Liver (tissue), 9 donors: ENCODE results near the gene GNB5. TPM values are rescaled to one million over a fixed set of nuclear protein-coding genes. Genes with fewer than 3 reads are reported as not detected.

Experiments
- DNase-seq: peaks from one replicate; pipeline ENCODE4 v3.0.0-alpha.2; 2017; ENCODE audit warnings: low spot score
- H3K27ac ChIP-seq, 2 donors: one replicate each; pipeline ENCODE4 v1.7.0; 2013; ENCODE audit warnings: inconsistent platforms in 2 of 2, low read length in 2 of 2, control low read depth in 1 of 2, low read depth in 1 of 2, mild to moderate bottlenecking in 1 of 2
- H3K27me3 ChIP-seq, 4 donors: one replicate each; pipeline versions ENCODE4 v1.6.1 to v1.7.0; 2013; ENCODE audit warnings: low read length in 3 of 4, inconsistent platforms in 1 of 4, mild to moderate bottlenecking in 1 of 4, moderate library complexity in 1 of 4; ENCODE audit not compliant: control insufficient read depth in 4 of 4, insufficient read depth in 4 of 4
- H3K36me3 ChIP-seq, 4 donors: one replicate each; pipeline versions ENCODE4 v1.6.1 to v1.7.0; 2013; ENCODE audit warnings: low read length in 3 of 4, mild to moderate bottlenecking in 3 of 4, low read depth in 1 of 4, moderate library complexity in 1 of 4; ENCODE audit not compliant: control insufficient read depth in 4 of 4, insufficient read depth in 3 of 4
- H3K4me1 ChIP-seq, 4 donors: one replicate each; pipeline versions ENCODE4 v1.6.1 to v1.7.0; 2013; ENCODE audit warnings: low read length in 3 of 4, mild to moderate bottlenecking in 3 of 4, moderate library complexity in 1 of 4; ENCODE audit not compliant: control insufficient read depth in 4 of 4, insufficient read depth in 4 of 4
- H3K4me3 ChIP-seq, 3 donors: one replicate each; pipeline versions ENCODE4 v1.6.1 to v1.7.0; 2013; ENCODE audit warnings: low read length in 3 of 3, control low read depth in 1 of 3, low read depth in 1 of 3, mild to moderate bottlenecking in 1 of 3
- H3K9ac ChIP-seq, 2 donors: one replicate each; pipeline ENCODE4 v1.7.0; 2013; ENCODE audit warnings: low read length in 2 of 2, mild to moderate bottlenecking in 2 of 2, moderate library complexity in 2 of 2, control low read depth in 1 of 2, low read depth in 1 of 2
- H3K9me3 ChIP-seq, 4 donors: one replicate each; pipeline versions ENCODE4 v1.6.1 to v1.7.0; 2013; ENCODE audit warnings: low read length in 3 of 4; ENCODE audit not compliant: control insufficient read depth in 4 of 4
- CTCF ChIP-seq: fragments of 150-350 bp; IDR thresholded peaks from 2 replicates; pipeline ENCODE4 v1.5.1; 2017; ENCODE audit warnings: improper control_type of control experiment, low read depth, low read length; ENCODE audit not compliant: missing input control
- EGR1 ChIP-seq, 2 donors: IDR thresholded peaks; 2 replicates each; pipeline ENCODE4 v1.6.1; 2016 to 2018; ENCODE audit warnings: antibody characterized with exemption in 2 of 2, low read depth in 2 of 2
- FOXA1 ChIP-seq: IDR thresholded peaks from 2 replicates; pipeline ENCODE4 v1.6.1; 2016; ENCODE audit warnings: antibody characterized with exemption
- FOXA2 ChIP-seq: IDR thresholded peaks from 2 replicates; pipeline ENCODE4 v1.6.1; 2016; ENCODE audit warnings: antibody characterized with exemption
- GABPA ChIP-seq, 2 donors: IDR thresholded peaks in 1 of 2; conservative IDR thresholded peaks in 1 of 2; 2 replicates each; pipeline ENCODE4 v1.6.1; 2016; ENCODE audit warnings: antibody characterized with exemption in 2 of 2, mild to moderate bottlenecking in 1 of 2, moderate library complexity in 1 of 2
- HNF4A ChIP-seq, 2 donors: conservative IDR thresholded peaks; 2 replicates each; pipeline ENCODE4 v1.6.1; 2016; ENCODE audit warnings: antibody characterized with exemption in 2 of 2, mild to moderate bottlenecking in 2 of 2
- JUND ChIP-seq, 2 donors: IDR thresholded peaks; 2 replicates each; pipeline ENCODE4 v1.6.1; 2016; ENCODE audit warnings: antibody characterized with exemption in 2 of 2
- MAX ChIP-seq: IDR thresholded peaks from 2 replicates; pipeline ENCODE4 v1.6.1; 2016; ENCODE audit warnings: antibody characterized with exemption
- NR2F2 ChIP-seq: IDR thresholded peaks from 2 replicates; pipeline ENCODE4 v1.6.1; 2016; ENCODE audit warnings: antibody characterized with exemption
- RAD21 ChIP-seq, 2 donors: IDR thresholded peaks; 2 replicates each; pipeline ENCODE4 v1.6.1; 2016; ENCODE audit warnings: antibody characterized with exemption in 2 of 2, mild to moderate bottlenecking in 2 of 2
- RXRA ChIP-seq, 2 donors: IDR thresholded peaks; 2 replicates each; pipeline ENCODE4 v1.6.1; 2017 to 2018; ENCODE audit warnings: antibody characterized with exemption in 2 of 2, mild to moderate bottlenecking in 1 of 2
- SP1 ChIP-seq: IDR thresholded peaks from 2 replicates; pipeline ENCODE4 v1.6.1; 2018; ENCODE audit warnings: antibody characterized with exemption, mild to moderate bottlenecking
- TAF1 ChIP-seq: conservative IDR thresholded peaks from 2 replicates; pipeline ENCODE4 v1.6.1; 2016; ENCODE audit warnings: antibody characterized with exemption, mild to moderate bottlenecking
- YY1 ChIP-seq: IDR thresholded peaks from 2 replicates; pipeline ENCODE4 v1.6.1; 2016; ENCODE audit warnings: antibody characterized with exemption, mild to moderate bottlenecking
- WGBS: extraction: QIAGEN DNeasy Blood & Tissue Kit; methylation state at CpG from one replicate; pipeline ENCODE4 v1.1.7; 2013; 5-methylcytosine and 5-hydroxymethylcytosine counted together
- polyA plus RNA-seq, 2 donors: library from polyadenylated mRNA; stranded (reverse) in 1 of 2; unstranded in 1 of 2; fragments of 200-250 nt in 1 of 2; fragments of >200 nt in 1 of 2; fragmentation: Nextera tagmentation in 1 of 2; extraction: Ambion mirVana in 1 of 2; gene quantifications; one replicate each; pipeline versions ENCODE4 v1.2.1 to v1.2.3, GENCODE V29; 2013 to 2015
- total RNA-seq, 2 donors: library from RNA; depleted of rRNA; stranded (reverse); fragments of >200 nt; gene quantifications; one replicate each; pipeline ENCODE4 v1.2.3, GENCODE V29; 2014
- donor health status: healthy.
- donor health status: healthy.
- donor health status: healthy.
- donor health status: healthy.
- donor health status: healthy.

The GNB5 gene
- total and polyA plus RNA-seq, 4 donors, result 13.7 to 19.2 (median 15.7) TPM

- WGBS, result 92% methylated on average over 8 of the region's 8 CpGs
- Histone ChIP-seq H3K4me3 (no peak overlapping the region), H3K27me3 (no peaks in the 10 kb centered on the region), H3K36me3 (peaks cover 0 to 3% (median under 1%) of the 10 kb centered on the region in 4 donors), H3K9me3 (no peaks in the 10 kb centered on the region), H3K4me1 (peaks cover 0 to 4% (median 0%) of the 10 kb centered on the region in 4 donors), H3K27ac (no peak overlapping the region), H3K9ac (no peak overlapping the region)
- TF ChIP-seq JUND (IDR thresholded peaks at IDR 0.05), result no peak
- no peak for TF ChIP-seq TAF1
- no peak for TF ChIP-seq MAX
- TF ChIP-seq CTCF, result no peak
- TF ChIP-seq FOXA1, result no peak
- TF ChIP-seq SP1, result no peak
- no peak for TF ChIP-seq FOXA2
- TF ChIP-seq HNF4A (conservative IDR thresholded peaks at IDR 0.05), result no peak
- TF ChIP-seq RAD21 (IDR thresholded peaks at IDR 0.05), result no peak
- TF ChIP-seq YY1, result no peak
- TF ChIP-seq EGR1 (IDR thresholded peaks at IDR 0.05; ENCODE audit: low read depth in 2 of 2), result no peak
- no peak for TF ChIP-seq RXRA (IDR thresholded peaks at IDR 0.05)
- no peak for TF ChIP-seq GABPA (IDR thresholded peaks at IDR 0.05 in 1 of 2, conservative IDR thresholded peaks at IDR 0.05 in 1 of 2)
- no peak for DNase-seq
Observed at GRCh38 chr15:52154896-52155865, 36.0 kb downstream of the GNB5 start.

DNA sequence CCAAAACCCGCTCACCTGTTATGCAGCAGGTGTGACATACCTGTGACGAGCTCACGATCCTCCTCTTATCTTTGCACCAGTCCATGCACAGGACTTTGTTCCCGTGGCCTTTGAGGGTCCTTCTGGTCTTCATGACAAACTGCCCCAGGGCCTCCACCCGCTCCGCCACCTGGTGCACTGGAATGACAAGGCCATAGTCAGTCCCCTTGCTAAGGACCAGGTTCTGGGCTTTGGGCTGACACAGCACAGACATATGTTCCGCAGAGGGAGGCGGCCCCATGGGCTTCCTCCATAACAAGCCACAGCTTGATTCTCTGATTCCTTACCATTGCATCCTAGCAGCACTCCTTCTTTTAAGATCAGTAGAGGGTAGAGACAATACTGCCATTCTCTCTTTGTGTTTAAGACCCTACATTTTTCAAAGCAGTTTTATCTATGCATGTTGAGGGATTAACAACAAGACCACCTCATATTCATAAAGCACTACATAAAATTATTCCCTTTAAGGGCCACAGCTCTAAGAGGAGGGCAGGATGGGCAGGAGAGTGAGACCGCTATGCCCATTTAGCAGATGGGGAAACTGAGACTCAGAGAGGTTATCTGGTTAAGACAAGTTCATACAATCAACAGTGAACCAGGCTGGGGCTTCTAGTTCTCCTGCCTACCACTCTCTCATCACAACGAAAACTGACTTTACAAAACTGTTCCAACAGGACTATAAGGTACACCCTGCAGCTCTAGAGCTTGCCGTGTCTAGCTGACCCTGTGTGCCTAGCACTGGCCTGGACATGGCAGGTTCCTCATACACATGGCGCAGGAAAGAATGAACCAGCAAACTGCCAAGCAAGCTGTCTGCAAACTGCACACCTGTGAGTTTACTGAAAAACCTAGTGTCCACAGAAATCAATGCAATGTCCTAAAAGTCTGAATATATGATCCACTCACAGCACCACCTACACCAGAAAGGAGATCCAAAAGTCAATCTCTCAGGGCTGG is 37.0 kb downstream of the GNB5 start:
- Histone ChIP-seq H3K9me3 (no peaks in the 10 kb centered on the region), H3K27ac (no peak overlapping the region), H3K4me3 (no peak overlapping the region), H3K36me3 (peaks cover 1 to 11% (median 4%) of the 10 kb centered on the region in 4 donors), H3K9ac (no peak overlapping the region), H3K4me1 (peaks cover 0 to 4% (median 0%) of the 10 kb centered on the region in 4 donors), H3K27me3 (no peaks in the 10 kb centered on the region)
- 96% methylated on average over 12 of the region's 12 CpGs for WGBS
- TF ChIP-seq FOXA2, result no peak
- TF ChIP-seq EGR1 (IDR thresholded peaks at IDR 0.05; ENCODE audit: low read depth in 2 of 2), result no peak
- TF ChIP-seq RXRA (IDR thresholded peaks at IDR 0.05), result no peak
- no peak for TF ChIP-seq TAF1
- TF ChIP-seq JUND (IDR thresholded peaks at IDR 0.05), result no peak
- no peak for TF ChIP-seq NR2F2
- no peak for TF ChIP-seq SP1
- no peak for TF ChIP-seq CTCF
- DNase-seq, result no peak
